ENCODE data around the gene MS4A18.

MS4A18 gene

DNA sequence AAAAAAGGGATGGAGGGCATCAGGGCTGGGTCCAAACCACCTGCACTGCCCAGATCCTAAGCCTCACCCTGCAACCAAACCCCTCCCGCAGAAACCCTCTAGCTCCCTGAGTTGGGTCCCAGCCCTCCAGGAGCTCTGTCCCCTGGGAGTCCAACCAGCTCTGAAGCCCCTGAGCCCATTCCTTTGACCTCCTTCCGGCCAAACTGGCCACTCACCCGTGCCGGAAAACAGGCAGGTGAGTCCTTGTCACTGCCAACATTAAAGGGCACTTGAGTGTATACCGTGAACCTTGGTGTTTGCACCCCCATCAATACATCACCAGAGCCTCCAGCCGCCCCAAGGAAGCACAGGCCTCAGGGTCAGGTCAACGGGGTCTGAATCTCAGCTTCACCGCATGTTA, 43.7 kb downstream of the MS4A18 start:
- DNase-seq: no peak

DNA sequence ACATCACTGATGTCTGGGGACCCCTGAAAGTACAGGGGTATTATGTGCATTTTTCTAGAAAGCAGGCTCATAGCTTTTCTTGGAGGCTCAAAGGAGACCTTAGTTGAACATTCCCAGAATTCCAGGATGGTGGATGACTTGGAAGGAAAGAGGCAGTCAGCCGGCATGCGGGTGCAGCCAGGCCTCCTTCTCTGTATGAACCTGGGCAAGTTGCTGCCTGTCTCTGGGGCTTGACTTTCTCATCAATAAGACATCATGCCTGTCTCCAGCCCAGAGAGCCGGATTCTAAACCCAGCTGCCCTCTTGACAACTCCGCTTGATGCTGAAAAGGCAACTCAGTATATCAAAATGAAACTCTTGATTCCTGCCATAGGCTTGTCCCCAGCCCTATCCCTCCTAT, 44.8 kb downstream of the MS4A18 start:
- DNase-seq: no peak

DNA sequence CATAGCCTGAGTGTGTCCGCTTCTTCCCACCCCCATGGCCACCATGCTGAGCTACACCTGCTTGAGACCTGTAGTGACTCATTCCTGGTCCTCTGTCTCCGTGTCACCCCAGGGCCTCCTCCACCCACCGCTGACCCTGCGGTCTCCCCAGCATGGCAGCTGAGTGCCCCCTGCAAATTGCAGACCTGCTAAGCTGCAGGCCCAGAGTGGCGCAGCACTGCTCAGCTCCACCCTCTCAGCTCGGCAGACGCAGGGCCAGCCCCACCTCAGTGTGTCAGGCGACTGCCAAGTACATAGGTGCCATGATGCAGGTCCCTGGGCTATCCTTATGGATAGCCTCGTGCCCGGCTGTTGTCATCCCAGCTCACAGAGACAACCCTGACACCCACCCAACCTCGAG, 45.3 kb downstream of the MS4A18 start:
- DNase-seq: no peak

DNA sequence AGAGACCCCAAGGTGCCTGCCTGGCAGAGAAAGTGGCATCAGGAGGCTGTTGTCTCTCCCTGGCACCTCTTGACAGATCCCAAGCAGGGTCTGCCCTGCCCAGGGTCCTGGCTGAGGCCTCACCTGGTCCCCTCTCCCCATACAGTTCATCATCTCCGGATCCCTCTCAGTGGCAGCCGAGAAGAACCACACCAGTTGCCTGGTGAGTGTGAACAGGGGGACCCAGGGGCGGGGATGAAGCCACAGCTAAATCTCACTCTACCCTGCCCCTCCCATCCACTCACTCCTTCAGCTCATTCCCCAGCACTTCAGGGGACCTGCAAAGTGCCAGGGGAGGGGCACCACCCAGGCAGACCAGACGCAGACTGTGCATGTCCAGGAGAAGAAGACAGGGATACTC, 46.6 kb downstream of the MS4A18 start:
- DNase-seq: no peak

DNA sequence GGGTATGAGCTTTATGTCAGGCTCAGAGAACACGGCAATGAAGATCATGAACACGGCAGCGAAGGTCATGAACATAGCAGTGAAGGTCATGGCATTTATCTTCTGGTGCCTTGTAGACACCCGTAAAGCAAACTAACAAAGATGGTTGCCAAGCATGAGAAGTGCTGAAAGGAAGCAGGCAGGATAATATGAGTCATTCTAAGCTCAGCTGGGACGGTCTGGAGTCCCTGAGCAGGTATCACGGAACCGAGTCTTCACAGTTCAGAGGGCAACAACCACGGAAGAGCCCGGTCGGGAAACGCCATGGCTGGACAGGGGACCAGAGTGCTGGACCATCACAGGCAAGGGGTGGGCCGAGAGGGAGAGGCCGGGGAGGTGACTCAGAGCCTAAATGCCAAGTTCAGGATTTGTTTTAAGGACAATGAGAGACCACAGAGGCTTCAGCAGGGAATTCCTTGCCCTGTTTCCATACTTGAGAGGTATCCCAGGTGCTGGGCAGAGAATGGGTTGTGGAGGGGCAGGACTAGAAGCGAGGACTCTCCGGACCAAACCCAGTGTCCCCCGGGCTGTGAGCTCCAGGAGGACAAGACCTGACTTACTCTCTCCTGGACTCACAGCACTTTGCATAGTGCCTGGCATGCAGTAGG, 47.5 kb downstream of the MS4A18 start:
- DNase-seq: no peak

DNA sequence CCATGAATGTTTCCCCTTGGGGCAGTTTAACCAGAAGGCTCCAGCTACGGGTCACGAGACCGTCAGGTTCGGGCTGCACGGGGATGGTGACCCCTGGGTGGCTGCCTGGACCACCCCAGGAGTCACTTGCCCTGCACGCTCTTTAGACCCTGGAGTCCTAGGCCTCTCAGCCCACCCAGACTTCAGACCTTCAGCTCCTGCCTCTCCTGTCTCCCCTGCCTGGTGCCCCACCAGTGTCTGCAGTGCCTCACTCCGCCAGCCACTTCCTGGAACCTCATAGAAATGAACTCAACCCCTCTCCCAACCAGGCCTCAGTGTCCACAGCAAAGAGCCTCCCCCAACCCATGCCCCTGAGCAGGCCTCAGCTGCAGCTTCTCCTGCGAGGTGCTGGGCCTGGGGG, 48.1 kb downstream of the MS4A18 start:
- no peak for DNase-seq

DNA sequence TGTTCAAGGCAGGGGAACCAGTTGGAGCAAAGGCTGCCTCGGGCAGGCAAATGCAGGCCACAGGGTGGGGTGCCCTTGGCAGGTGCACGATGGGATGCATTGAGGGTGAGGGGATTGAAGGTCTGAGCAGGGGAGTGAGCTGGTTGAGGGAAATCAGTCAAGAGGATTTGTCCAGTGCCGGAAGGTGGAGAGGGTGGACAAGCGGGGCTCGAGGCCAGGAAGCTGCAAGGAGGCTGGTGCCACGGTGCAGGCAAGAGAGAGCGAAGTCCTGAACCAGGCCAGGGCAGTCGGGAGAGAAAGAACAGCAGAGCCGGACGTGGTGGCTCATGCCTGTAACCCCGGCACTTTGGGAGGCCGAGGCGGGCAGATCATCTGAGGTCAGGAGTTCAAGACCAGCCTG, 50.2 kb downstream of the MS4A18 start:
- DNase-seq: no peak

DNA sequence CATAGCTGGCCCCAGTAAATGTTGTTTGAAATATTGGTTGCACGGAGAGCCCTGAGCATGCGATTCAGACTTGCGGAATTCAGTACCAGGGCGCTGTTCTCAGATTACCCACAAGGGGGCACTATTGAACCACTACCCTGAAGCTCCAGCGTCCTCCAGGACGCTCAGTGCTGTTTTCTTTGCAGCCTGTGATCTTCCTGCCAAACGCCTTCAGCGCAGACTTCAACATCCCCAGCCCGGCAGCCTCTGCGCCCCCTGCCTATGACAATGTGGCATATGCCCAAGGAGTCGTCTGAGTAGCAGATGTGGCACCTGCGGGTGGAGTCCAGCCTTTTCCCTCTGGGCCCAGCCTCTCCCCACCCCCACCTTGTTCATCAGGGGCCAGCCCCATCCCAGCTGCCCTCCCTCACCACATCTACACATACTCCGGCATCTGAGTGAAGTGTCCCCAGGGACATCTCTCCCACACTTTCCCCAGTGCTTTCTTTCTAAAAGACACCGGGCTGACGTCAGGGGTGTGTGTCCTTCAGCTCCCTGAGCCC, 51.0 kb downstream of the MS4A18 start:
- DNase-seq: no peak

DNA sequence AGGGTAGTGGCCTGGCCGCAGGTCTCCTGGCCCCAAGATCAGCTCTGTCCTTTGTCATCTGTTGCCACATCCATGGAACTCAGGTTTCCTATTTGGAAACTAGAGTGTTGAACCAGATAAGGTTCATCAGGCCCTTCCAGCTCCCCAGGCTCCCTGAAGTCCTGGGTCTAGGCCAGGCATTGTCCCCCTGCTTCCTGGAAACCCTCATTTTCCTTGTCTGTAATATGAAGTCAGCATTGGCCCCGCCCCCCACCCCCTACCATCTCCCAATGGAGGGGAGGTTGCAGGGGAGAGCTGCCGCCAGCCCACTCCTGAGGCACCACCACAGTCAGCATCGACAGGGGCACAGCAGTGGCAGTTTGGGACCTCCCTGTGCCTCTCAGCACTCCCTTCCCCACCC, 51.6 kb downstream of the MS4A18 start:
- DNase-seq: no peak

DNA sequence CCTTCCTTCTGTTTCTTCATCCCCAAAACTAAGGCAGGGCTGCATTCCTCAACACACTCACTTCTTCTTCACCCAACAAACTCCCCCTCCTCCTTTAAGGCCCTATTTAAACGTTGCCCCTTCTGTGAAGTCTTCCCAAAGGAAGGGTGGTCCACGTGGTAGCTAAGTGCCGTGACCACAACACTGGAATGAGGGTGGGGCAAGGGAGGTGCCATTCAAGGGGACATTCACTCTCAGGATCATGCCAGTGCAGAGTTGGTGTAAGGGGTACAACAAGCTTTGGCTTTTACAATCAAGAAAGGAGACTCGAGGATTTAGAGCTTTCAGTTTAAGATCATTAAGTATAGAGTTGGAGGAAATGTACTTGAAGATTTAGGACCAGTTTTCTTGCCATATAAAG, 52.6 kb downstream of the MS4A18 start:
- DNase-seq: no peak

DNA sequence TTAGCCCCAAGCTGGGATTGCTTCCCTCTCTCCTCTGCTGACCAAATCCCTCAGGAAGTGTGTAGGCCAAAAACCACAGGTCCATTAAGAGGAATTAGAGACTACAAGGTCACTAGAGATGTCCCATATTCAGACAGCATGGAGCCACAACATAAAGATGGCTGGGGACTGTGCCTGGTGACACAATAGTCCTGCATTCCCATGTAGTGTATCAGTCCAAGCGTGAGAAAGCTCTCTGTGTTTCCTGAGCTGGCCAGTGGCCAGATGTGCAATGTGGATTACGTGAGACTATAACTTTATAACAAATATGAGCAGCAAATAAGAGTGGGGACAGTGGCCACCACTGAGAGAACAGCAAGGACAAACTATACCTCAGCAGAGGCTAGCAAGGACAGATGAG, 53.1 kb downstream of the MS4A18 start:
- no peak for DNase-seq

DNA sequence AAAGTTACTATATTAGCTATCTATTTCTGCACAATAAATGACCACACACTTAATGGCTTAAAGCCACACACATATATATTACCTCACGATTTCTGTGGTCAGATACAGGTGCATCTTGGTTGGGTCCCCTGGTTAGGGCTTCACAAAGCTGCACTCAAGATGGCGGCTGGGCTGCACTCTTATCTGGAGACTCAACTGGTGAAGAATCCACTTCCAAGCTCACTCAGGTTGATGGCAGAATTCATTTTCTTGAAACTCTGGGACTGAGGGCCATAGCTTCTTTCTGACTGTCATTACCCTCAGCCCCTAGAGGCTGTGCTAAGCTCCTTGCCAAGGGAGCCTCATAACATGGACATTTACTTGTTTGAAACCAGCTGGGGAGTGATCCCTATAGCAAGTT, 55.5 kb downstream of the MS4A18 start:
- no peak for DNase-seq

DNA sequence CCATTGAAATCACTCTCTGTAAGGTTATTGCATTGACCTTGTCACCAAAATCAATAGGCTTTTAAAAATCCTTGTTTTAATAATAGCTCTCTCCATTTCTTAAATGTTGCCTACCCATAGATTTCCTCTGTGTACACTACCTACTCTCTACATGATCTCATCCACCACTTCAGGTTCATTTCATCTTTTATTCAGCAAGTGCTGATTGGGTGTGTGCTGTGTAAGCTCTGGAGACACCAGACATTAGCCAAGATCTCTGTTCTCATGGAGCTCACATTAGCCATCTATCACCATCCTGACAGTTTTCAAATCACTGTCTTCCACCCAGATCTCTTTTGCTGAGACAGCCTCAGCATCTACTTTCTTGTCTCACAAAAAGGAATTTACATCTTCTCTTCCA, 56.3 kb downstream of the MS4A18 start:
- DNase-seq: no peak

DNA sequence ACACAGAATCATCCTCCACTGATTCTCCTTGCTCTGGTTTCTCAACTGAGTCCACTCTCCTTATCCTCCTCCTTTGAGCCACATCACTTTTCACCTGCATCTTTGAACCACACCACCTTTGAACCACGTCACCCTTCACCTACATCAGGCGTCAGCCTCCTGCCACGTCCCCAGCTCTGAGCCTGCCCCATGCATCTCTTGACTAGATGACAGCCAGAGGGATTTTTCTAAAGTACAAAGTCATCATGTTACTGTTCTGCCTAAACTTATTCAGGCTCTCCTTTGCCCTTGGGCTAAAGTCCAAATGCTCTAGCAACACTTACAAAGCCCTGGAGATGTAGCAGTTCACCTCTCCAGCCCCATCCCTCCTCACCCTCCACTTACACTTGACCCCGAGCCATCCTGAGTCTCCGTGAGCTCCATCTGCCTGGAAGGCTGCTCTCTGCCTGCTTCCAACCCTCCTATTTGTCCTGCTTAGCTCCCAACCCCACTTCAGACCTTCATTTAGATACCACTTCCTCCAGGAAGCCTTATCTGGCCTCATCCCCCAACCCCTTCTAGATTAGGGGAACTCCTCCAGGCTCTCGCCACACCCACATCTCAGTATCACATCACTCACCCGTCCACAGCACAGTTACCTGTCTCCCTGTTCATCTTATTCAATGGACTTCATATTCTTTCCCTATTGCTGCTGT, 56.9 kb downstream of the MS4A18 start:
- DNase-seq: no peak

DNA sequence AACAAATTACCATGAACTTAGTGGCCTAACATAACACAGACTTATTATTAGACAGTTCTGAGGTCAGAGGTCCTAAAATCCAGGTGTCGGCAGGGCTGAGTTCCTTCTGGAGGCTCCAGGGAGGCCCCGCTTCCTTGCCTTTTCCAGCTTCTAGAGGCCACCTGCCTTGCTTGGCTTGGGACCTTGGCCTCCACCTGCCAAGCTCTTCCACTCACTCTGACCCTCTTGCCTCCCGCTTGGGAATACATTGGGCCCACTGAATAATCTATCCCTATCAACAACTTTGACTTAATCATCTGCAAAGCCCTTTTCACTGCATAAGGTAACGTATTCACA, 57.4 kb downstream of the MS4A18 start:
- DNase-seq: no peak

DNA sequence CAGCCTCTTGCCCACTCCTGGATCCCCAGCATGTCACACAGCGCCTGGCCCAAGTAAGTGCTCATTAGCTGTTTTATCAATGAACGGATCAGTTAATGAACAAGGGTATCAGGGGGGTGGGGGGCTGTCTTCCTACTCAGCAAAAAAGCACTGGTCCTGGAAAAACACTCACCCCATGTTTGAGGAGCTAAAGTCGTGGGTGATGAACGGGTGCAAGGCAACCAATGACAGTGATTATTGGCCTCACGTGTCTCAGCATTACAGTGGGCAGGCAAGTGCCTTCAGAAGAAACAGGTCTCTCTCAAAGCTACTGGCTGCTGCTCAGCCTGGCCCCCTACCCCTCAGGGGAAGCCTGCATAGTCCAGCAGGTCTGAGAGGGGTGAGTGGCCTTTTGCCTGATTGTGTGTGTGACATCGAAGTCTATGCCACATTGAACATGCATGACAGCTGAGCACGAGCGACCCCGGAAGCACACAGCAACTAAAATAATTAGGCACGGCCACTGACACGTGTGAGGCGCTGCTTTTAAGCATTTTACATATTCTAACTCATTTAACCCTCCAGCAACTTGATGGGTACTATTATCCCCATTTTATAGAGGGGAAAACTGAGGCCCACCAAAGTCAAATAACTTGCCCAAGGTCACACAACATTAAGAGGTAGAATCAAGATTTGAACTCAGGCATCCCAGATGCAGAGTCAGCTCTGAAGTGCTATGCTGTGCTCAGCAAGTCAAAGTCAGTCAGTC, 58.0 kb downstream of the MS4A18 start:
- no peak for DNase-seq

DNA sequence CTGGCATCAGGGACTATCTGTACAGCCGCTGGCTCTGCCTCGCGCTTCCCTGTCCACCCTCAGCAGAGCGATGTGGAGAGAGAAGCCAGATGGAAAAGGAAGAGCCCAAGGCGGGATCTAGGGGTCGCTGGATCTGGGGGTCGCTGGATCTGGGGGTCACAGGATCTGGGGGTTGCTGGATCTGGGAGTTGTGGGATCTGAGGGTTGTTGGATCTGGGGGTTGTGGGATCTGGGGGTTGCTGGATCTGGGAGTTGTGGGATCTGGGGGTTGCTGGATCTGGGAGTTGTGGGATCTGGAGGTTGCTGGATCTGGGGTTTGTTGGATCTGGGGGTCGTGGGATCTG, 58.6 kb downstream of the MS4A18 start:
- no peak for DNase-seq

DNA sequence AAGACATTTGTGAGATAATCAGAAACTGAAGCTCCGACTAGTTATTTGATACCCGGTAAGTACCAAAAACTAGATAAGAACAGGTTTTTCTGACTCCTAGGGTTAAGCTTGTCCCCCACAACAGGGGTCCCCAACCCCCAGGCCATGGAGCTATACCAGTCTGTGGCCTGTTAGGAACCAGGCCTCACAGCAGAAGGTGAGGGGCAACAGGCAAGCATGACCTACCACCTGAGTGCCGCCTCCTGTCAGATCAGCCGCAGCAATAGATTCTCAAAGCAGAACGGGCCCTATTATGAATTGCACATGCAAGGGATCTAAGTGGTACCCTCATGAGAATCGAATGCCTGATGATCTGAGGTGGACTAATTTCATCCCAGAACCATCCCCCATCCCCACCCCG, 59.4 kb downstream of the MS4A18 start:
- DNase-seq: no peak

DNA sequence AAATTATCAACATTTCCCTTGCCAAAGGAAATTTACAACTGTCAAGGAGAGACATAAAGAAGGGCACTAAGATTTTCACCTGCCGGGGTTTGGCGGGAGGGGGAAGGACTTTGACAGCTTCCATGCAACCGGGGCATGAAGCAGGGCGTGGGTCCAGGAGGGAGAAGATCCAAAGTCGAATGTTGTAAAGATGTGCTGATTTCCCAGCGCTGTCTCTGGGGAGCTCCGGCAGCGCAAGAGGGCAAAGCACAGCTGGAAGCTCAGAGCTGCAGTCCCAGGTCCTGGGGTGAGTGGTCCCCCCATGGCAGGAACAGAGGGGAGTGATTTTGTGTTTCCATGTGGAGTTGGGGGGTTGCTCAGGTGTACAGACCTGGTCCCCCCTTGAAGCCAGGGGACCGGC, 60.6 kb downstream of the MS4A18 start, which contains the start of gene MS4A10:
Gene MS4A10, plus strand, starts transcription at position 198 of the 400 bp plus-strand sequence. CDS start 5,003 bp downstream, outside the sequence.
- DNase-seq: no peak

DNA sequence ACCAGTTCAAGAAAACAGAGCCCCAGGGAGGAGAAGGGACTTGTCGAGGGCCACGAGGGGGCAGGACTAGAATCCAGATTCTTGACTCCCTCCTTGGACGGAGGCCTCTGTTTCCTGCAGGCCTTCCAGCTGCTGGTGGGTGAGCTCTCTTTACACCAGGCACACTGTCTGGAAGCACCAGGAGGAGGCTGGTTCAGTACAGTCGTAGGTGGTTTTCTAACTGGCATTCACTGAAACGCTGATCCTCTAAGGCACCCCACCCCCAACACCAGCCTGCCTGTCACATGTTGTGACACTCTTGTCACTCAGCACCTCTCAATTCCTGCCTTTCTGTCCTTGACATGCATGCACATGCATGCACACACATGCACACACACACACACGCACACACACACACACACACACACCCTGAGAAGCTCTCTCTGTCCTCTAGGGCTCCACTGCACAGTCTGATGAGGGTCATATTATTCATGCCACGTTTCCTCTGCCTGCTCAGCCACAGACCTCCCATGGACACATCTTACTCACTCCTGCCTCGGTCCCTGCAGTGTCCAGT, 61.4 kb downstream of the MS4A18 start:
- DNase-seq: no peak

DNA sequence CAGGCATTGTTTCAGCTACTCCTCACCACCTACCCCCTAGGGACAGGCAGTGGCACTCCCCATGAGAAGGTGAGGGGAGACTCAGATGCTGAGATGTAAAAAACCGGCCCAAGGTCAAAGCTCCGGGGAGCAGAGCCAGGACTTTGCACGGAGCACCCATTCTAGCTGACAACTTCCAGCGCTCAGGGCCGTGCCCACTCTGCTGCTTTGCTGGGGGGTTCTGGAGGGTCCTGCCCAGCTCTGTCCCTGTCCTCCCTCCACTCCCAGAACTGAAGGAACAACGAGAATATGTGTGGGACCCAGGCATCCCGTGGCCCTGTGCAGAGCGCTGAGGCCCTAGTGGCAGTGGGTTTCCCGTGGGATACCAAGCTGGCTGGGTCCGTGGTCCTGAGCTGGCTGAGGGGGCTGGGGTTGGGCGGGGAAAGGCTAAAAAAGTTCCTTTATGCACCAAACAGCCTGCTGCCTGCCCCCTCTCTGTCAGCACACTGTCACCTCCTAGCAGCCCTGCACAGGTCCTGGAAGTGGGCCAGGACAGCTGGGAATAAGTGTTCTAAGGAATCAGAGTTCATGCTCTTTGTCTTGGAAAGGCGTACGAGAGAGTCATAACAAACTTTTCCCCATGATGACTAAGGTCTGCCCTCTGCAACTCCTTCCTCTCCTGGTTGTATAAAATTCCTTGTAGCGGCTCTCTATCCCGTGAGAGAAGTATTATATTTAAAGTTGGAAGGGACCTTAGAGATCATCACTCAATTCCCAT, 62.5 kb downstream of the MS4A18 start:
- DNase-seq: no peak

DNA sequence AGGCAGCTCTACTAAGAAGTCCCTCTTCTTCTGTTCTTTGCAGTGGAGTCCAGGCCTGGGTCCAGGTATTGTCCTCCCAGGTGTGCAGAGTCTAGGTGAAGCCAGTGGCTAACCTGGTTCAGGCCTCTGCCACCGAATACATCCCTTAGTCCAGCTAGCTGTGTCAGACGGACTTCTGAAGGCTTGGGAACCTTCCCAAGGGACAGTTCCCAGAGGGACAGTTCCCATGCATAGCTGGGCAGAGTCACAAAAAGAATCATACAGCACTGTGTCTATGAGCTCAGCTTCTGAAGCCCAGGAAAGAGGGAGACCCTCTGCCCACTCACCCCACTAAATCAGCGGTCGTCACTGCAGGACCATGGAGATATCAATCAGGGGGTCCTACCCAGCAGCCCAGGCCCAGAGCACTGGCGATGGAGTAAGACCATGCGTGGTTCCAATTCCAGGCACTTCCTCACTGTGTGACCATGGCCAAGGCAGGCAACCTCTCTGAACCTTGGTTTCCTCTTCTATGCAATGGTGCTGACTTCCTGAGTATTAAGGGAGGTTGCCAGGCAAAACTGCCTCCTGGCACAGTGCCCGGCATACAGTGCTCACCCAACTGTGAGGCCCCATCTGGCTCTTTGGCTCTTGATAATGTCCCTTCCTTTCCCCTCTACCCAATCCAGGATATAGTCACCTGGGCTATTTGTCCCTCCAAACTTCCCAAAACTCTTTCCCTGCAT, 64.0 kb downstream of the MS4A18 start:
- DNase-seq: no peak

All from NK-92 treated with Interleukin-12 subunit alpha and Interleukin-12 subunit beta, amount 100 ng/mL, for 24 hours (cell line).